RWPE2 (cell line): ENCODE results near the gene DUSP9.
A peak's percentile ranks its signal among the peaks of the same experiment; 100 is the strongest.
"Not testable (repeated sequence)": the region's sequence is repeated elsewhere in the genome, so short reads cannot be mapped to it uniquely, and the experiment has no call there.

Experiments used
- ATAC-seq: fragments of 200-7000 bp; cut with Tn5 transposase; 3 replicates; pipeline ENCODE4 v1.9.1; 2021; ENCODE audit warnings: low read depth
- DNase-seq: peaks from one replicate; pipeline ENCODE4 v3.0.0-alpha.2; 2020; ENCODE audit warnings: low spot score
- H3K27ac ChIP-seq: fragments of 450-650 bp; 2 replicates; pipeline ENCODE4 v1.5.1; 2017; ENCODE audit warnings: mild to moderate bottlenecking; ENCODE audit not compliant: poor library complexity, severe bottlenecking
- H3K27me3 ChIP-seq: fragments of 250-450 bp; sonication (Bioruptor Pico); 2 replicates; pipeline ENCODE4 v1.5.1; 2021; ENCODE audit warnings: mild to moderate bottlenecking, moderate library complexity; ENCODE audit not compliant: insufficient read depth, poor library complexity, severe bottlenecking
- H3K36me3 ChIP-seq: fragments of 250-450 bp; sonication (Bioruptor Pico); 2 replicates; pipeline ENCODE4 v1.5.1; 2020; ENCODE audit warnings: low read depth, mild to moderate bottlenecking, moderate library complexity
- H3K4me1 ChIP-seq: fragments of 250-450 bp; sonication (Bioruptor Pico); 2 replicates; pipeline ENCODE4 v1.5.1; 2021; ENCODE audit warnings: mild to moderate bottlenecking, moderate library complexity; ENCODE audit not compliant: insufficient read depth, poor library complexity, severe bottlenecking
- H3K4me3 ChIP-seq: fragments of 250-450 bp; sonication (Bioruptor Pico); 2 replicates; pipeline ENCODE4 v1.5.1; 2021; ENCODE audit warnings: mild to moderate bottlenecking, moderate library complexity; ENCODE audit not compliant: severe bottlenecking
- H3K9me3 ChIP-seq: fragments of 250-450 bp; sonication (Bioruptor Pico); 2 replicates; pipeline ENCODE4 v1.5.1; 2021; ENCODE audit warnings: mild to moderate bottlenecking, moderate library complexity; ENCODE audit not compliant: severe bottlenecking
- CTCF ChIP-seq: fragments of 450-650 bp; IDR thresholded peaks from one replicate; pipeline ENCODE4 v1.5.1; 2017; ENCODE audit warnings: mild to moderate bottlenecking, moderate library complexity; ENCODE audit not compliant: poor library complexity, severe bottlenecking

Gene DUSP9

GRCh38 chrX:153697924-153698865, 51.2 kb downstream of the DUSP9 start:
- Histone ChIP-seq H3K4me1 (no peaks in the 10 kb centered on the region), H3K27me3 (no peaks in the 10 kb centered on the region), H3K36me3 (peaks cover 5% of the 10 kb centered on the region; the same call in 1 of the 2 replicates), H3K27ac (no peak overlapping the region), H3K4me3 (no peak overlapping the region), H3K9me3 (no peaks in the 10 kb centered on the region)
- DNase-seq (no peak), ATAC-seq (0 out of 3 replicates have a peak, but pooled peaks have one; percentile 2)
- no peak for TF ChIP-seq CTCF

GRCh38 chrX:153699210-153699783, 52.3 kb downstream of the DUSP9 start:
- not testable (repeated sequence) for H3K27ac ChIP-seq, H3K36me3 ChIP-seq, ATAC-seq, H3K4me1 ChIP-seq, DNase-seq, H3K4me3 ChIP-seq, H3K9me3 ChIP-seq, H3K27me3 ChIP-seq

- not testable (repeated sequence) for H3K4me3 ChIP-seq, H3K27me3 ChIP-seq
These were observed 52.9 kb downstream of the DUSP9 start for GRCh38 chrX:153699784-153700371.

GRCh38 chrX:153700376-153700945, 53.5 kb downstream of the DUSP9 start:
- no peaks in the 10 kb centered on the region for H3K4me1 ChIP-seq
- no peaks in the 10 kb centered on the region for H3K27me3 ChIP-seq
- no peak for DNase-seq
- H3K36me3 ChIP-seq: peaks cover 5% of the 10 kb centered on the region; the same call in 1 of the 2 replicates
- H3K4me3 ChIP-seq: no peak overlapping the region
- no peak for ATAC-seq
- no peaks in the 10 kb centered on the region for H3K9me3 ChIP-seq
- H3K27ac ChIP-seq: no peak overlapping the region
- no peak for TF ChIP-seq CTCF

More at GRCh38 chrX:153699784-153700371, 52.9 kb downstream of the DUSP9 start:
- DNase-seq, ATAC-seq, H3K27ac ChIP-seq, H3K9me3 ChIP-seq, H3K4me1 ChIP-seq, H3K36me3 ChIP-seq: not testable (repeated sequence)
